HEK293 (cell line): ENCODE data around the gene PPFIBP1.

Source experiments
- CTCF ChIA-PET: fragments of 350-600 bp; formaldehyde crosslinking; extraction: SDS; loops from one replicate; lab custom pipeline; 2021; ENCODE audit warnings: antibody characterized with exemption; lab: Yijun Ruan, JAX
- POLR2A ChIA-PET: fragments of 300-600 bp; formaldehyde crosslinking; extraction: SDS; loops from one replicate; lab custom pipeline; 2020; ENCODE audit warnings: antibody characterized with exemption, inconsistent platforms; lab: Yijun Ruan, JAX
- H3K27ac ChIP-seq: fragments of 200-500 bp; sonication (Bioruptor generic); 2 replicates; pipeline ENCODE4 v1.5.1; 2014; ENCODE audit warnings: low read depth, low read length, control low read depth, inconsistent platforms; ENCODE audit errors: extremely low read depth
- H3K36me3 ChIP-seq, 2 experiments: fragments of 200-500 bp in 1 of 2; sonication (Bioruptor generic) in 1 of 2; 1 replicate in 1 of 2; 2 replicates in 1 of 2; pipeline ENCODE4 v1.5.1; 2014 to 2017; ENCODE audit warnings: inconsistent platforms in 2 of 2, low read length in 2 of 2; ENCODE audit not compliant: control insufficient read depth in 2 of 2, insufficient read depth in 1 of 2
- H3K4me1 ChIP-seq: fragments of 200-500 bp; sonication (Bioruptor generic); 2 replicates; pipeline ENCODE4 v1.5.1; 2014; ENCODE audit warnings: mild to moderate bottlenecking, low read length, inconsistent platforms; ENCODE audit not compliant: control insufficient read depth, insufficient read depth
- H3K4me3 ChIP-seq: 2 replicates; pipeline ENCODE4 v1.5.1; 2011; ENCODE audit warnings: low read depth, mild to moderate bottlenecking, control low read depth, low read length, moderate library complexity
- H3K9me3 ChIP-seq: fragments of 200-500 bp; sonication (Bioruptor generic); 2 replicates; pipeline ENCODE4 v1.5.1; 2014; ENCODE audit warnings: low read depth, low read length, inconsistent platforms; ENCODE audit not compliant: control insufficient read depth, insufficient read depth
- KLF9 ChIP-seq: fragments of 450-650 bp; formaldehyde crosslinking; IDR thresholded peaks from 2 replicates; pipeline ENCODE4 v1.5.1; 2016; ENCODE audit warnings: missing biosample characterization, missing genetic modification characterization, low read depth
- MEIS1 ChIP-seq: sonication (generic); formaldehyde crosslinking; IDR thresholded peaks from 2 replicates; pipeline ENCODE4 v1.8.1; 2022; ENCODE audit warnings: missing genetic modification reagents, mild to moderate bottlenecking, borderline replicate concordance
- MZF1 ChIP-seq: fragments of 450-650 bp; formaldehyde crosslinking; IDR thresholded peaks from 2 replicates; pipeline ENCODE4 v1.5.1; 2017; ENCODE audit warnings: missing biosample characterization, missing genetic modification characterization, borderline replicate concordance
- OVOL3 ChIP-seq: fragments of 450-650 bp; formaldehyde crosslinking; IDR thresholded peaks from 2 replicates; pipeline ENCODE4 v1.5.1; 2016; ENCODE audit warnings: missing biosample characterization, missing genetic modification characterization
- SALL2 ChIP-seq: fragments of 450-650 bp; formaldehyde crosslinking; IDR thresholded peaks from 2 replicates; pipeline ENCODE4 v1.5.0; 2017; ENCODE audit warnings: missing biosample characterization, mild to moderate bottlenecking, missing genetic modification characterization, borderline replicate concordance
- ZBTB17 ChIP-seq: fragments of 450-650 bp; formaldehyde crosslinking; IDR thresholded peaks from 2 replicates; pipeline ENCODE4 v1.5.1; 2016; ENCODE audit warnings: missing biosample characterization, missing genetic modification characterization
- ZIC2 ChIP-seq: fragments of 450-650 bp; formaldehyde crosslinking; IDR thresholded peaks from 2 replicates; pipeline ENCODE4 v1.5.1; 2016; ENCODE audit warnings: missing biosample characterization, missing genetic modification characterization
- ZNF138 ChIP-seq: fragments of 450-650 bp; formaldehyde crosslinking; IDR thresholded peaks from 2 replicates; pipeline ENCODE4 v1.5.1; 2016; ENCODE audit warnings: missing biosample characterization, missing genetic modification characterization, borderline replicate concordance
- ZNF140 ChIP-seq: fragments of 450-650 bp; formaldehyde crosslinking; IDR thresholded peaks from 2 replicates; pipeline ENCODE4 v1.5.1; 2016; ENCODE audit warnings: missing biosample characterization, missing genetic modification characterization
- ZNF155 ChIP-seq: fragments of 450-650 bp; formaldehyde crosslinking; IDR thresholded peaks from 2 replicates; pipeline ENCODE4 v1.5.1; 2016; ENCODE audit warnings: missing biosample characterization, missing genetic modification characterization
- ZNF157 ChIP-seq: fragments of 450-650 bp; formaldehyde crosslinking; IDR thresholded peaks from 2 replicates; pipeline ENCODE4 v1.5.1; 2016; ENCODE audit warnings: missing biosample characterization, missing genetic modification characterization
- ZNF302 ChIP-seq: fragments of 450-650 bp; formaldehyde crosslinking; IDR thresholded peaks from 2 replicates; pipeline ENCODE4 v1.5.1; 2016; ENCODE audit warnings: missing biosample characterization, missing genetic modification characterization, low read depth
- ZNF521 ChIP-seq: fragments of 450-650 bp; formaldehyde crosslinking; IDR thresholded peaks from 2 replicates; pipeline ENCODE4 v1.5.1; 2017; ENCODE audit warnings: missing biosample characterization, mild to moderate bottlenecking, missing genetic modification characterization
- ZNF530 ChIP-seq: fragments of 450-650 bp; formaldehyde crosslinking; IDR thresholded peaks from 2 replicates; pipeline ENCODE4 v1.5.1; 2016; ENCODE audit warnings: low read depth, missing biosample characterization, missing genetic modification characterization
- ZNF560 ChIP-seq: fragments of 450-650 bp; formaldehyde crosslinking; IDR thresholded peaks from 2 replicates; pipeline ENCODE4 v1.5.1; 2017; ENCODE audit warnings: missing biosample characterization, missing genetic modification characterization, borderline replicate concordance
- ZNF561 ChIP-seq: fragments of 450-650 bp; IDR thresholded peaks from 2 replicates; pipeline ENCODE4 v1.5.1; 2018; ENCODE audit warnings: missing biosample characterization, missing genetic modification characterization, borderline replicate concordance
- ZNF621 ChIP-seq: fragments of 450-650 bp; formaldehyde crosslinking; IDR thresholded peaks from 2 replicates; pipeline ENCODE4 v1.5.1; 2017; ENCODE audit warnings: missing biosample characterization, missing genetic modification characterization
- ZNF623 ChIP-seq: fragments of 450-650 bp; formaldehyde crosslinking; IDR thresholded peaks from 2 replicates; pipeline ENCODE4 v1.5.1; 2016; ENCODE audit warnings: missing biosample characterization, missing genetic modification characterization
- ZNF670 ChIP-seq: fragments of 450-650 bp; formaldehyde crosslinking; IDR thresholded peaks from 2 replicates; pipeline ENCODE4 v1.5.1; 2016; ENCODE audit warnings: missing biosample characterization, missing genetic modification characterization, low read depth
- ZNF792 ChIP-seq: fragments of 450-650 bp; formaldehyde crosslinking; IDR thresholded peaks from 2 replicates; pipeline ENCODE4 v1.5.1; 2016; ENCODE audit warnings: missing biosample characterization, missing genetic modification characterization
- TF ChIP-seq, protein P1 (sequence below): fragments of 450-650 bp; formaldehyde crosslinking; IDR thresholded peaks from 2 replicates; pipeline ENCODE4 v1.5.1; 2016; ENCODE audit warnings: missing biosample characterization, missing genetic modification characterization
- TF ChIP-seq, protein P2 (sequence below): fragments of 450-650 bp; formaldehyde crosslinking; IDR thresholded peaks from 2 replicates; pipeline ENCODE4 v1.5.1; 2016; ENCODE audit warnings: missing biosample characterization, missing genetic modification characterization
- TF ChIP-seq, protein P3 (sequence below): fragments of 450-650 bp; formaldehyde crosslinking; IDR thresholded peaks from 2 replicates; pipeline ENCODE4 v1.5.1; 2016; ENCODE audit warnings: missing biosample characterization, missing genetic modification characterization
- TF ChIP-seq, protein P4 (sequence below): fragments of 450-650 bp; IDR thresholded peaks from 2 replicates; pipeline ENCODE4 v1.5.1; 2018; ENCODE audit warnings: missing biosample characterization, missing genetic modification characterization
- TF ChIP-seq, protein P5 (sequence below): fragments of 450-650 bp; formaldehyde crosslinking; IDR thresholded peaks from 2 replicates; pipeline ENCODE4 v1.5.1; 2017; ENCODE audit warnings: missing biosample characterization, missing genetic modification characterization
- TF ChIP-seq, protein P6 (sequence below): fragments of 450-650 bp; formaldehyde crosslinking; IDR thresholded peaks from 2 replicates; pipeline ENCODE4 v1.5.1; 2016; ENCODE audit warnings: missing biosample characterization, missing genetic modification characterization

PPFIBP1 gene

DNA sequence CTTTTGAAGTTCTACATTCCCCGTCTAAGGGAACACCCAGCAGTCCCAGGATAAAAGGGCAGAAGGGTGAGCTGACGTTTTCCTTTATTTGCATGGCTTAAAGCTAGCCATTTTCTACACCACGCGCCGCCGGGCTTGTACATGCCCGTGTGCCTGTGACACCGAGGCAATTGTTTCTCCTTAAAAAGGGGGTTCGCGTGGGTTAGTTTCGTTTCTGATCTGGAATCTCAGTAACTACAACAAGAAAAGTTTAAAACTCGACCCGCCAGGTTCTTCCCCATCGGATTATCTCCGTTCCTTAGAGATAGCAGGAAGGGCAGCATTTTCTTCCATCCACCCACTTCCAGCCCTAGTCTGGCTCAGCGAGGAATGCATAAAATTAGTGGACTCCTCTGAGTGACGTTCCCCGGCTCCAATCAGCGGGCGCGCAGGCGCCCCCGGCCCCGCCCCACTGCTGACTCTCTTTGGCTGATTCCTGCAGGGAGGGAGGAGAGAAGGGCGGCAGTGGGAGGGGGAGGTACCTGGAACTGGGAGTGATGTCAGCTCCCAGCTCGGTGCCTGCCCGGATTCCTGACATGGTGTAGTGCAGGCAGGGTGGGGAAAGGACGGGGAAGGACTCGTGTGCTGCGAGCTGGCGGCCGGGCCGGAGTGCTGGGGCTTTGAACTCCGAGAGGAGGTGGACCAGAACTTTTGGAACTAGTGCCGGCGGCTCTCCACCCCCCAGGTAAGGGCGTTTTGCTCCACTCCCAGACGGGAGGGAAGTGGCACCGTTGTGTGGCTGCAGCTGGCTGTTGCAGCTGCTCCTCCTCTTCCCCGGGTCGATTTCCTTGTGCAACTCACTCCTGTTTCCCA is at the start of gene PPFIBP1:
PPFIBP1 (plus strand) TSS at position 565 of the 852 bp plus-strand sequence. CDS start 109,191 bp downstream, outside the sequence.
- Histone ChIP-seq H3K36me3 (no peaks in the 10 kb centered on the region), H3K9me3 (no peaks in the 10 kb centered on the region), H3K4me3 (peak within 1 kb of the TSS; percentile 65), H3K27ac (peak within 1 kb of the TSS; percentile 57; the same call in 1 of the 2 replicates), H3K4me1 (no peaks in the 10 kb centered on the region)
- ChIA-PET POLR2A (interaction anchor here (0.6 to 2.2 kb wide), 15 partner anchors 9 to 417 kb away, joined by 3 to 16 read pairs (median 5); partner anchors contain the start of gene REP15), CTCF (interaction anchor here (0.6 to 1.5 kb wide), 5 partner anchors 10 to 131 kb away, joined by 3 to 7 read pairs (median 4); no protein-coding TSS in a partner anchor)
- no peak for TF ChIP-seq SALL2
- TF ChIP-seq, protein P1, sequence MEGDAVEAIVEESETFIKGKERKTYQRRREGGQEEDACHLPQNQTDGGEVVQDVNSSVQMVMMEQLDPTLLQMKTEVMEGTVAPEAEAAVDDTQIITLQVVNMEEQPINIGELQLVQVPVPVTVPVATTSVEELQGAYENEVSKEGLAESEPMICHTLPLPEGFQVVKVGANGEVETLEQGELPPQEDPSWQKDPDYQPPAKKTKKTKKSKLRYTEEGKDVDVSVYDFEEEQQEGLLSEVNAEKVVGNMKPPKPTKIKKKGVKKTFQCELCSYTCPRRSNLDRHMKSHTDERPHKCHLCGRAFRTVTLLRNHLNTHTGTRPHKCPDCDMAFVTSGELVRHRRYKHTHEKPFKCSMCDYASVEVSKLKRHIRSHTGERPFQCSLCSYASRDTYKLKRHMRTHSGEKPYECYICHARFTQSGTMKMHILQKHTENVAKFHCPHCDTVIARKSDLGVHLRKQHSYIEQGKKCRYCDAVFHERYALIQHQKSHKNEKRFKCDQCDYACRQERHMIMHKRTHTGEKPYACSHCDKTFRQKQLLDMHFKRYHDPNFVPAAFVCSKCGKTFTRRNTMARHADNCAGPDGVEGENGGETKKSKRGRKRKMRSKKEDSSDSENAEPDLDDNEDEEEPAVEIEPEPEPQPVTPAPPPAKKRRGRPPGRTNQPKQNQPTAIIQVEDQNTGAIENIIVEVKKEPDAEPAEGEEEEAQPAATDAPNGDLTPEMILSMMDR: peak; percentile 79
- no peak for TF ChIP-seq ZNF140
- TF ChIP-seq, protein P2, sequence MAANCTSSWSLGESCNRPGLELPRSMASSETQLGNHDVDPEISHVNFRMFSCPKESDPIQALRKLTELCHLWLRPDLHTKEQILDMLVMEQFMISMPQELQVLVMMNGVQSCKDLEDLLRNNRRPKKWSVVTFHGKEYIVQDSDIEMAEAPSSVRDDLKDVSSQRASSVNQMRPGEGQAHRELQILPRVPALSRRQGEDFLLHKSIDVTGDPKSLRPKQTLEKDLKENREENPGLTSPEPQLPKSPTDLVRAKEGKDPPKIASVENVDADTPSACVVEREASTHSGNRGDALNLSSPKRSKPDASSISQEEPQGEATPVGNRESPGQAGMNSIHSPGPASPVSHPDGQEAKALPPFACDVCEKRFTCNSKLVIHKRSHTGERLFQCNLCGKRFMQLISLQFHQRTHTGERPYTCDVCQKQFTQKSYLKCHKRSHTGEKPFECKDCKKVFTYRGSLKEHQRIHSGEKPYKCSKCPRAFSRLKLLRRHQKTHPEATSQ: no peak
- TF ChIP-seq, protein P3, sequence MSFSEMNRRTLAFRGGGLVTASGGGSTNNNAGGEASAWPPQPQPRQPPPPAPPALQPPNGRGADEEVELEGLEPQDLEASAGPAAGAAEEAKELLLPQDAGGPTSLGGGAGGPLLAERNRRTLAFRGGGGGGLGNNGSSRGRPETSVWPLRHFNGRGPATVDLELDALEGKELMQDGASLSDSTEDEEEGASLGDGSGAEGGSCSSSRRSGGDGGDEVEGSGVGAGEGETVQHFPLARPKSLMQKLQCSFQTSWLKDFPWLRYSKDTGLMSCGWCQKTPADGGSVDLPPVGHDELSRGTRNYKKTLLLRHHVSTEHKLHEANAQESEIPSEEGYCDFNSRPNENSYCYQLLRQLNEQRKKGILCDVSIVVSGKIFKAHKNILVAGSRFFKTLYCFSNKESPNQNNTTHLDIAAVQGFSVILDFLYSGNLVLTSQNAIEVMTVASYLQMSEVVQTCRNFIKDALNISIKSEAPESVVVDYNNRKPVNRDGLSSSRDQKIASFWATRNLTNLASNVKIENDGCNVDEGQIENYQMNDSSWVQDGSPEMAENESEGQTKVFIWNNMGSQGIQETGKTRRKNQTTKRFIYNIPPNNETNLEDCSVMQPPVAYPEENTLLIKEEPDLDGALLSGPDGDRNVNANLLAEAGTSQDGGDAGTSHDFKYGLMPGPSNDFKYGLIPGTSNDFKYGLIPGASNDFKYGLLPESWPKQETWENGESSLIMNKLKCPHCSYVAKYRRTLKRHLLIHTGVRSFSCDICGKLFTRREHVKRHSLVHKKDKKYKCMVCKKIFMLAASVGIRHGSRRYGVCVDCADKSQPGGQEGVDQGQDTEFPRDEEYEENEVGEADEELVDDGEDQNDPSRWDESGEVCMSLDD (tag by site-specific recombination): peak; percentile 43; the same call in 1 of the 2 replicates
- peak; percentile 61 for TF ChIP-seq KLF9 (tag by site-specific recombination)
- TF ChIP-seq OVOL3 (tag by site-specific recombination): 0 out of 2 replicates have a peak, but pooled peaks have one; percentile 50
- no peak for TF ChIP-seq ZNF155 (tag by site-specific recombination)
- TF ChIP-seq MZF1 (tag by site-specific recombination): peak; percentile 28; the same call in 1 of the 2 replicates
- no peak for TF ChIP-seq ZNF792 (tag by site-specific recombination)
- TF ChIP-seq MEIS1 (CRISPR knock-in tag): no peak
- TF ChIP-seq, protein P4, sequence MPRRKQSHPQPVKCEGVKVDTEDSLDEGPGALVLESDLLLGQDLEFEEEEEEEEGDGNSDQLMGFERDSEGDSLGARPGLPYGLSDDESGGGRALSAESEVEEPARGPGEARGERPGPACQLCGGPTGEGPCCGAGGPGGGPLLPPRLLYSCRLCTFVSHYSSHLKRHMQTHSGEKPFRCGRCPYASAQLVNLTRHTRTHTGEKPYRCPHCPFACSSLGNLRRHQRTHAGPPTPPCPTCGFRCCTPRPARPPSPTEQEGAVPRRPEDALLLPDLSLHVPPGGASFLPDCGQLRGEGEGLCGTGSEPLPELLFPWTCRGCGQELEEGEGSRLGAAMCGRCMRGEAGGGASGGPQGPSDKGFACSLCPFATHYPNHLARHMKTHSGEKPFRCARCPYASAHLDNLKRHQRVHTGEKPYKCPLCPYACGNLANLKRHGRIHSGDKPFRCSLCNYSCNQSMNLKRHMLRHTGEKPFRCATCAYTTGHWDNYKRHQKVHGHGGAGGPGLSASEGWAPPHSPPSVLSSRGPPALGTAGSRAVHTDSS (tag by site-specific recombination): no peak; the same call in 1 of the 2 replicates
- TF ChIP-seq ZBTB17 (tag by site-specific recombination): peak; percentile 88
- TF ChIP-seq ZNF623: no peak
- no peak for TF ChIP-seq ZNF138 (tag by site-specific recombination)
- TF ChIP-seq ZNF560 (tag by site-specific recombination): no peak
- no peak for TF ChIP-seq ZNF302 (tag by site-specific recombination)
- TF ChIP-seq, protein P5, sequence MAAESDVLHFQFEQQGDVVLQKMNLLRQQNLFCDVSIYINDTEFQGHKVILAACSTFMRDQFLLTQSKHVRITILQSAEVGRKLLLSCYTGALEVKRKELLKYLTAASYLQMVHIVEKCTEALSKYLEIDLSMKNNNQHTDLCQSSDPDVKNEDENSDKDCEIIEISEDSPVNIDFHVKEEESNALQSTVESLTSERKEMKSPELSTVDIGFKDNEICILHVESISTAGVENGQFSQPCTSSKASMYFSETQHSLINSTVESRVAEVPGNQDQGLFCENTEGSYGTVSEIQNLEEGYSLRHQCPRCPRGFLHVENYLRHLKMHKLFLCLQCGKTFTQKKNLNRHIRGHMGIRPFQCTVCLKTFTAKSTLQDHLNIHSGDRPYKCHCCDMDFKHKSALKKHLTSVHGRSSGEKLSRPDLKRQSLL: no peak
- TF ChIP-seq ZIC2 (tag by site-specific recombination): 0 out of 2 replicates have a peak, but pooled peaks have one; percentile 6
- TF ChIP-seq ZNF621 (tag by site-specific recombination): no peak
- TF ChIP-seq, protein P6, sequence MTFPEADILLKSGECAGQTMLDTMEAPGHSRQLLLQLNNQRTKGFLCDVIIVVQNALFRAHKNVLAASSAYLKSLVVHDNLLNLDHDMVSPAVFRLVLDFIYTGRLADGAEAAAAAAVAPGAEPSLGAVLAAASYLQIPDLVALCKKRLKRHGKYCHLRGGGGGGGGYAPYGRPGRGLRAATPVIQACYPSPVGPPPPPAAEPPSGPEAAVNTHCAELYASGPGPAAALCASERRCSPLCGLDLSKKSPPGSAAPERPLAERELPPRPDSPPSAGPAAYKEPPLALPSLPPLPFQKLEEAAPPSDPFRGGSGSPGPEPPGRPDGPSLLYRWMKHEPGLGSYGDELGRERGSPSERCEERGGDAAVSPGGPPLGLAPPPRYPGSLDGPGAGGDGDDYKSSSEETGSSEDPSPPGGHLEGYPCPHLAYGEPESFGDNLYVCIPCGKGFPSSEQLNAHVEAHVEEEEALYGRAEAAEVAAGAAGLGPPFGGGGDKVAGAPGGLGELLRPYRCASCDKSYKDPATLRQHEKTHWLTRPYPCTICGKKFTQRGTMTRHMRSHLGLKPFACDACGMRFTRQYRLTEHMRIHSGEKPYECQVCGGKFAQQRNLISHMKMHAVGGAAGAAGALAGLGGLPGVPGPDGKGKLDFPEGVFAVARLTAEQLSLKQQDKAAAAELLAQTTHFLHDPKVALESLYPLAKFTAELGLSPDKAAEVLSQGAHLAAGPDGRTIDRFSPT (tag by site-specific recombination): peak; percentile 70
- no peak for TF ChIP-seq ZNF521 (tag by site-specific recombination)
- no peak for TF ChIP-seq ZNF157 (tag by site-specific recombination)
- no peak for TF ChIP-seq ZNF530 (tag by site-specific recombination)
- TF ChIP-seq ZNF561: no peak; the same call in 1 of the 2 replicates
- TF ChIP-seq ZNF670: no peak
